Mononuclear cell (primary cell): ENCODE measurements around the gene GLTP. TPM values are rescaled to one million over a fixed set of nuclear protein-coding genes. Genes with fewer than 3 reads are reported as not detected.

ENCODE experiments used
- H3K27me3 ChIP-seq: 2 replicates; pipeline ENCODE4 v1.6.0; 2011; ENCODE audit warnings: low read length, control low read depth; ENCODE audit not compliant: insufficient read depth
- H3K4me1 ChIP-seq: 2 replicates; pipeline ENCODE4 v1.5.1; 2011; ENCODE audit warnings: mild to moderate bottlenecking, low read length, control low read depth; ENCODE audit not compliant: insufficient read depth
- H3K4me3 ChIP-seq: 2 replicates; pipeline ENCODE4 v1.5.1; 2011; ENCODE audit warnings: mild to moderate bottlenecking, low read length, moderate library complexity
- H3K9me3 ChIP-seq: 2 replicates; pipeline ENCODE4 v1.5.1; 2011; ENCODE audit warnings: low read depth, mild to moderate bottlenecking, control low read depth, low read length
- total RNA-seq: library from RNA; depleted of rRNA; stranded (reverse); fragments of >200 nt; gene quantifications from one replicate; pipeline ENCODE4 v1.2.3, GENCODE V29; 2012

Gene GLTP
- total RNA-seq, 1 donor: 63.0 TPM

DNA sequence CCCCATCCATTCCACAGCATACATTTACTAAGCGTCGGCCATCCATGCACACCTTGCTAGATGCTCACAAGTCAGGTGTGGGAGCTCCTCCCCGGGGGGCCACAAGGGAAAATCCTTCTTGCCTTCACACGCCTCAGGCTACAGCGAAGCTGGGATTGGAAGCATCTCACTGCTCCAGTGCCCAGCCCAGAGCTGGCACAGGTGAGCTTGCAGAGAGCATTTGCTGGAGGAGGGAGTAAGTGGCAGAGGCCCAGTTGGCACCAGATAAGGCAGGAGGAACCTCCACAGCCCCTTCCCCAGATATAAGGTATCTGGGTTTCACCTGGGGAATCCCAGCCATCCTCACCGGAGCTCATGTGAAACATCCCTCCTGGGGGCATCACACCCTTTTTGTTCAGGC, 49.0 kb downstream of the GLTP start:
- Histone ChIP-seq H3K4me3 (no peak overlapping the region), H3K9me3 (no peaks in the 10 kb centered on the region), H3K4me1 (peaks cover 25% of the 10 kb centered on the region), H3K27me3 (peaks cover 7% of the 10 kb centered on the region)

DNA sequence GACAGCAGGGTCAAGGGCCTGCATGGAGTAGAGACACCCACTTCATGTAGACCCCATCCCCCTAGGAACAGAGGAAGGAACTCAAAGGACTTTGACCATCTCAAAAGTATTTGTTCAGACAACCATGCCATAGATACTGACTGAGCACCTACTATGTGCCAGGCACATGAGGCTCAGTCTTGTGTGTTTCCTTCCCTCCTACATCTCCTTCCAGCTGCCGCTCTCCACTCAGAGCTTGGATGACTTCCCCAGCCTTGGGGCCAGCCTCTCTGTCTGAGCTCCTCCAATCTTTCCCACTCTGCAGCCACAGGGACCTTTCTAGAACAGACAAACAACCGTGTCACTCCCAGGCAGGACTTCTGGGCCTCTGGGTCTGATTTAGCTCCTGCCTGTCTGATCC, 49.6 kb downstream of the GLTP start:
- Histone ChIP-seq H3K27me3 (peaks cover 7% of the 10 kb centered on the region), H3K4me3 (no peak overlapping the region), H3K9me3 (no peaks in the 10 kb centered on the region), H3K4me1 (peaks cover 25% of the 10 kb centered on the region)

DNA sequence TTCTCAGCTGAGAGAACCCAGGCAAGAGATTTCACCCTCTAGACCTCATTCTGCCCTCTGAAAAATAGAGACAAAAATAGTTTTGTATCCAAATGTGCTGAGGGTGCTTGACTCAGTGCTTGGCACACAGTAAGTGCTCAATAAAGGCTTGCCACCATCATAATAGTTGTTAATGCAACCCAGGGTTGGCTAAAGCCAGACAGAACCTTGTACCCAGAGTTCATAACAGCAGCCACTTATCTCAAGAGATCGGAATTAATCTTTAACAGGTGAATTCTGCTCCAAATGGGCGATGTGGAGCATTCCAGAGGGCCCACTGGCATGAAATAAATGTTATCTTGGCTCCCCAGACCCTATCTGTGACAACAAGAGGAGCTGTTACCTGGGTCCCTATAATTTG, 50.1 kb downstream of the GLTP start:
- Histone ChIP-seq H3K4me3 (no peak overlapping the region), H3K9me3 (no peaks in the 10 kb centered on the region), H3K4me1 (peaks cover 25% of the 10 kb centered on the region), H3K27me3 (peaks cover 7% of the 10 kb centered on the region)

DNA sequence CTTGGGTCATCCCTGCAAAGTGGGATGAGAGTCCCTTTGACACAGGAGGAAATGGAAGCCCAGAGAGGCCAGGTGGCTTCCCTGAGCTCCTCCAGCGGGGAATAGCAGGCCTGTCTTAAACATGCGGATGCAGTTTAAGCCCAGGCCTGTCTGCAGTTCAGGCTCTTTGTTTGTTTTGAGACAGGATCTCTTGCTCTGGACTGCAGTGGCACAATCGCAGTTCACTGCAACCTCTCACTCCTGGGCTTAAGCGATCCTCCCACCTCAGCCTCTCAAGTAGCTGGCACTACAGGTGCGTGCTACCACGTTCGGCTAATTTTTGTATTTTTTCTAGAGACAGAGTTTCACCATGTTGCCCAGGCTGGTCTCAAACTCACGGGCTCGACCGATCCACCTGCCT, 50.7 kb downstream of the GLTP start:
- H3K27me3 ChIP-seq: peaks cover 7% of the 10 kb centered on the region
- no peak overlapping the region for H3K4me3 ChIP-seq
- H3K9me3 ChIP-seq: no peaks in the 10 kb centered on the region
- peaks cover 25% of the 10 kb centered on the region for H3K4me1 ChIP-seq

DNA sequence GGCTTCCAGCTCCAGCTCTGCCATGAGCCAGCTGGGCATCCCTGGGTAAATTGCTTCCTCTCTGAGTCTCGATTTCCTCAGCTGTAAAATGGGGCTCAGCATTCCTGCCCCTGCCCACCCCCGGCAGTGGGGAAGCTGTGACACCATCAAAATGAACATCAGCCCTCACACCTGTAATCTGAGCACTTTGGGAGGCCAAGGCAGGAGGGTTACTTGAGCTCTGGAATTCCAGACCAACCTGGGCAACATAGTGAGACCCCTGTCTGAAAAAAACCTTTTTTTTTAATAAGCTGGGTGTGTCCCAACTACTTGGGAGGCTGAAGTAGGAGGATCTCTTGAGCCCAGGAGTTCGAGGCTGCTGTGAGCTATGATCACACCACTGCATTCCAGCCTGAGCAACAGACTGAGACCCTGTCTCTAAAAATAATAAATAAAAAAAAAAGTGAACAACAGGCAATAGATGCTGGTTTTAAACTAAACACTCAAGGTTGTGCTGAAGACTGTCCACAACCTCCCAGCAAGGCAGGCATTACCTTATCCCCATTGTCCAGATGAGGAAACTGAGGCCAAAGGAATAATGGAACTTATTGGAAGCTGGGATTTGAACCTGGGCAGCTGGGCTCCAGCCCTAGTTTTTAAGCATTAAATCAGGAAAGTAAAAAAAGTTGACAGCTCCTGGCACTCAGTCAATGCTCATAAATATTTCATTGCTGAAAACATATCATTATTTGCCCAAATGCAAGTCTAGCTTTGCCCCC, 51.4 kb downstream of the GLTP start:
- Histone ChIP-seq H3K4me3 (no peak overlapping the region), H3K9me3 (no peaks in the 10 kb centered on the region), H3K4me1 (peaks cover 25% of the 10 kb centered on the region), H3K27me3 (peaks cover 7% of the 10 kb centered on the region)

DNA sequence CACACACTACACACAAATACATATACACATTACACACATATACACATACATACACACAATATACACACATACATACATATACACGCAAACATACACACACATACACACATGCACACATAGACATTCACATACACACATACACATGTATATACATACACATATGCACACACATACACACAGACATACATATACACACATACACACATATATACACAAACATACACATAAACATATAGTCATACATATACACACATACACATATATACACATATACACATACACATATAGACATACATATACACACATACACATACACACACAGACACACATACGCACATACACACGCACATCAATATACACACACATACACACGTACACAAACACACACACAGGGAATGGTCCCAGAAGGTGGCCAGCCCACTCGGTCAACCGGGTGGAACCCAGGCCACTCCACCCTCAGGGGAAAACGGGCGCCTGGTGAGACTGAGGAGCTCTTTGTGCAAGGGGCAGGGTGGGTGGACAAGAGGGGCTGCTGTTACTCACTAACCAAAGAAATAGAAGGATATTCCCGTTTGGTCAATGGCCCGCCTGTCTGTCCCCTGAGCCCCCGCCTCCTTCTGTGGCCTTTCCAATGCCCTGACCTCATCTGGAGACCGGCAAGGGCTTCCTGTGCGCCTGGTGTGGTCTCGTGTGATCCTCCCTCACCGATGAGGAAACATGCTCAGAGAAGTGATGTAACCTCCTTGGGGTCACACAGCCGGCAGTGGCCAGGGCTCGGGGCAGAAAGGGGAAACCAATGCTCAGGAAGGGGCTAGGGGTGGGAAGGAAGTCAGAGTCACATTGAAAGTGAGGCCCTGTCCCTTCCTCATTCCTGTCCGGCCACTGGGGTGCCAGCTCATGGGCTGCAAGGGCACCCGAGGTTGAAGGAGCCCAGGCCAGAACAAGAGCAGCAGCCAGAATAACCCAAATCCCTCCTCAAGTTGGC, 52.5 kb downstream of the GLTP start:
- H3K4me1 ChIP-seq: peaks cover 35% of the 10 kb centered on the region
- H3K9me3 ChIP-seq: no peaks in the 10 kb centered on the region
- no peak overlapping the region for H3K4me3 ChIP-seq
- peaks cover 1% of the 10 kb centered on the region for H3K27me3 ChIP-seq

DNA sequence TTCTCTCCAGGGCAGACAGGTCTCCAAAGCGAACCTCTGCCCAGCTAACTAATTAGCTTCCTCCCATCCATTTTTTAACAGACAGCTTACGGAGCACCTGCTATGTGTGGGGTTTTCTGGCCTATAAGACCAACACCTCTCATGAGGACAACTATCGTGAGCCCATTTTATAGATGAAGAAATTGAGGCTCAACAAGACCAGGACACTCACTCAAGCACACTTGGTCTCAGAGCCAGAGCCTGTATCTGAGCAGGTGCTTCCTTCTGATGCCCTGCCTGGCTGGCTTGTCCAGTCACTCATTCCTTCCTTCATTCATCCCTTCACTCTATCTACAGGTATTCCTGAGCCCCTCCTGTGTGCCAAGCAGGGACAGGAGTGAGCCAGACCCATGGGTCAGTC, 53.3 kb downstream of the GLTP start:
- no peaks in the 10 kb centered on the region for H3K9me3 ChIP-seq

DNA sequence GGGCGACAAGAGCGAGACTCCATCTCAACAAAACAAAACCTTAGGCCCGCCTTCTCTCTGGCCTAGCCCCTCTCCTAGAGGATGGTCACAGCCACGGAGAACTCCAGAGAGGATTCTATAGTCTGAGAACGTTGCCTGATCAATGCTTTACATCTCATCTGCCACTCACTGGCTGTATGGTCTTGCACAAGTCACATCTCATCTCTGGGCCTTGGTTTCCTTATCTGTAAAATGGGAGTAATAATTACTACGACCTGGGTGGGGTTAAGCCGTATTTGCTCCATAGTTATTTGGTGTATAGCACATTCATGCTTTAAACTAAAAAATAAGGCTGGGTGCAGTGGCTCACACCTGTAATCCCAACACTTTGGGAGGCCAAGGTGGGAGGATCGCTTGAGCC, 55.6 kb downstream of the GLTP start:
- H3K9me3 ChIP-seq: no peaks in the 10 kb centered on the region
- no peak overlapping the region for H3K4me3 ChIP-seq
- no peaks in the 10 kb centered on the region for H3K27me3 ChIP-seq
- peaks cover 32% of the 10 kb centered on the region for H3K4me1 ChIP-seq

More for the DNA sequence above, 53.3 kb downstream of the GLTP start:
- peaks cover 35% of the 10 kb centered on the region for H3K4me1 ChIP-seq
- H3K4me3 ChIP-seq: no peak overlapping the region
- H3K27me3 ChIP-seq: no peaks in the 10 kb centered on the region

DNA sequence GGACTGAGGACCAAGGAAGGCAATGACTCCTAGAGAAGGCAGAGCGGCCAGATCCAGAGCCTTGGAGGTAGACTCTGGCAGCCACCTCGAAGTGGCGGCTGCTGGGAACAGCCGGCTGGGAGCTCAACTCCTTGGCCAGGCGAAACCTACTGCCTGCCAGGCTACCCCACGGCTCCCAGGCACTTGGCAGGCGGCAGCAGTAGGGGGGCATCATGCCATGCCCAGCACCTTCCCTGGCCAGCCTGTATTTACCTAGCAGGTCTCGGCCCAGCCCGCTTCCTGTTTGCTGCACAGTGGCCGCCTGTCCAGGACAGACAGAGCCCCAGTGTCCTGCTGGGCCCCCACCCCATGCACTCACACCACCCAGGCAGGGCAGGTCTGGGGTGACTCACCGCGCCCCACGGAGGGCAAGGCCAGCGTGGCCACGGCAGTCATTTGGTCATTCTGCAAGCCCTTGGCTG, 57.4 kb downstream of the GLTP start:
- Histone ChIP-seq H3K4me3 (no peak overlapping the region), H3K4me1 (peaks cover 18% of the 10 kb centered on the region), H3K27me3 (no peaks in the 10 kb centered on the region)

DNA sequence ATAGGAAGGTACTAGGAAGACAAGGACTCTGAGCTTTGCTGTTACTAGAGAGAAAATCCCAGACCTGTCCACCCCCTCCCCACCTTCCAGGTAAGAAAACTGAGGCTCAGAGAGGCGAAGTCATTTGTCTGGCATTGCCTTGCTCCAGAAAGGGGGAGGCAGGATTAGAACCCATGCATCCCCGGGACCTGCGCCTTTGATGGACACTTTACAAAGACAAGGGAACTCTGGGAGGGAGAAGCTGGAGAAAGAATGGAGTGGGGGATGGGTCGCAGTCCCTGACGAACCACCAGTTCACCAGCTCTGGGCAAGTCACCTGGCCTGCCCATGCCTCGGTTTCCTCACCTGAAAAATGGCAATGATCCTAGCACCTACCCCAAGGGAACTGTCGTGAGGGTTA, 57.9 kb downstream of the GLTP start:
- no peaks in the 10 kb centered on the region for H3K9me3 ChIP-seq
- no peak overlapping the region for H3K4me3 ChIP-seq
- no peaks in the 10 kb centered on the region for H3K27me3 ChIP-seq
- peaks cover 22% of the 10 kb centered on the region for H3K4me1 ChIP-seq

More for the DNA sequence above, 57.4 kb downstream of the GLTP start:
- H3K9me3 ChIP-seq: no peaks in the 10 kb centered on the region

DNA sequence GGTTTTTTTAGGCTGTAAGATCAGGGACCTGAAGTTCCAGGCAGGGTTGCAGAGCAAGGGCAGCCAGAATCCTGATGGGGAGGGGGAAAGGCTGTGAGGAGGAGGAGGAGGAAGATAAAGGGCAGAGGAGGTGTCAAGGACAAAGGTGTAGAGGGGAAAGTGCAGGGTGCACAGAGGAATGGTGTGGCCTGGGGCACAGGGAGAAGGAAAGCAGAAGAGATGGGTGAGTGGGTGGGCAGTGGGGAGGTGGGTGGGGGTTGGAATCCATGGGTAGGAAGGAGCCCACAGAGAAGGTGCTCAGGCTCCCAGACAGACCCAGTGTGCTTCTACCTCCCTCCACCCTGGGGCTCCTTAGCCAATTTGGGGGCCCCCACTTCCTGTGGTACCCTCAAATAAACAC, 58.4 kb downstream of the GLTP start:
- Histone ChIP-seq H3K4me3 (no peak overlapping the region), H3K27me3 (no peaks in the 10 kb centered on the region), H3K9me3 (no peaks in the 10 kb centered on the region), H3K4me1 (peaks cover 20% of the 10 kb centered on the region)

DNA sequence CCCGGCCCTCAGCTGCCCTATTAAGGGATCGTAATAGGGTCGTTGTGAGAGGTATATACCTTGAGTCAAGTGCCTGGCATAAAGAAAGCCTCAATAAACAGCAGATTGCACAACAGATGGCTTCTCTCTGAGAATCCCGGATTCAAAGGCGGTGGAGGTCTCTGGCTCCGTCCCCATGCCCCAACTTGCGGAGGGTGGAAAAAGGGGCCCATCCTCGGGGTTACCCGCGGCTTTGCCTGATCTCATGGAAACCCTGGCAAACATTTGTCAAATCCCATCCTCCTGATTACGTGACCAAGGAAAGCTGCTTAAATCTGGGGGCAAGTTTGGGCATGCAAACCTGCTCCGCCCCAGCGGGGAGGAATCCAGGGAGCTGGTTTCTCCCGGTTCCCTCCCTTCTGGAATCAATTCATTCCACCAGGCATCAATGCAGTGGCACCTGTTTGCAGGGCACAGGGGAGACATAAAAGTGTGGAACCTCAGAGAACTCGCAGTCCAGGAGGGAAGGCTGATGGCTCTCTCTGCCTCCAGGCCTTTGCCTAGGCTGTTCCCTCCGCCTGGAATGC, 59.4 kb downstream of the GLTP start:
- Histone ChIP-seq H3K4me1 (peaks cover 16% of the 10 kb centered on the region), H3K9me3 (no peaks in the 10 kb centered on the region), H3K27me3 (no peaks in the 10 kb centered on the region), H3K4me3 (no peak overlapping the region)

DNA sequence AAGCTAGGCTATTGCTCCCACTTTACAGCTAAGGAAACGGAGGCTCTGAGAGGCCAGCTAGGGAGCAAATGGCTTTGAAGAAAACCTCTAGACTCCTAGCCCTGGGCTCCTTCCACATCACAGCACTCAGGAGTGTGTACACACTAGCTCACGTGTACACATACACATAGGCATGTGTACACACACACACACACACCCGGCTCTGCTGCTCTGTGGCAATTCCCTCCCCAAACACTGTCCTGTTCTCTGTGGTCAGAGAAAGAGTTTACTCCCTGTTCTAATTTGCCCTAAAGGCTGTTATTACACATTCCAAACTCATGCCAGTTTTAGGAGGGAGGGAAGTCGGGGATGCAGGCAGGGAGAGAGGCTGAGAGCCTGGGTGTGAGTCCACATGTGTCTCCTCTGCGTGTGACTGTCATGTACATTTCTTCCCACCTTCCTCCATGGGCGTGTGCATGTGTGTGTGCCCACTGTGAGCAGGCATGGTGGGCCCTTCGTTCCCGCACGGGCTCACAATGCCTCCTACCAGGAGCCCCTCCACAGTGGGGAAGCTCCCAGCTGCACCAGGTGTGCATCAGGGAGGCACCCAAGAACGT, 61.3 kb downstream of the GLTP start:
- Histone ChIP-seq H3K9me3 (no peaks in the 10 kb centered on the region), H3K4me1 (peaks cover 16% of the 10 kb centered on the region), H3K4me3 (no peak overlapping the region), H3K27me3 (no peaks in the 10 kb centered on the region)

DNA sequence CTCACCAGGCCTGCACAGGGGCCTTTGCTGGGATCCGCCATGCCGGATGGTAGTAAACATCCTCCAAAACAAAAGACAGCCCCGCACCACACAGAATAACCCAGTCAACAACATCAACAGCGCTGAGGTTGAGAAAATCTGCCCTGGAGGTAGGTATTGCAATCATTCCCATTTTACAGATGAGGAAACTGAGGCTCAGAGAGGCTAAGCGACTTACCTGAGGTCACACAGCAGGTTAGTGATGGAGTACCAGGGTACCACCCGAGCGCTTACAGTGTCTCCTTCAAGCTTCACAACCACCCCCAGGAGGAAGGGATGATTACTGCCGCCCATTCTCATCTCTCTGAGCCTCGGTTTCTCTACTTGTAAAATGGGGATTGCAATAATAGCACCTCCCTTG, 62.1 kb downstream of the GLTP start:
- H3K9me3 ChIP-seq: no peaks in the 10 kb centered on the region
- H3K4me3 ChIP-seq: no peak overlapping the region
- H3K27me3 ChIP-seq: no peaks in the 10 kb centered on the region
- H3K4me1 ChIP-seq: peaks cover 10% of the 10 kb centered on the region
